Endodermal cell (in vitro differentiated cells): ENCODE results near the gene AP2A1. TPM values are rescaled to one million over a fixed set of nuclear protein-coding genes. Genes with fewer than 3 reads are reported as not detected.

Experiments
- DNase-seq: peaks from one replicate; pipeline ENCODE4 v3.0.0-alpha.2; 2017
- H3K27ac ChIP-seq: 2 replicates; pipeline ENCODE4 v1.5.1; 2013; ENCODE audit warnings: mild to moderate bottlenecking, low read depth, low read length, moderate library complexity
- H3K27me3 ChIP-seq: 2 replicates; pipeline ENCODE4 v1.6.1; 2013; ENCODE audit warnings: mild to moderate bottlenecking, low read length, moderate library complexity; ENCODE audit not compliant: insufficient read depth, control insufficient read depth, poor library complexity, severe bottlenecking
- H3K36me3 ChIP-seq: 2 replicates; pipeline ENCODE4 v1.7.0; 2013; ENCODE audit warnings: mild to moderate bottlenecking, low read length, moderate library complexity; ENCODE audit not compliant: control insufficient read depth, insufficient read depth
- H3K4me1 ChIP-seq: one replicate; pipeline ENCODE4 v1.7.0; 2013; ENCODE audit warnings: low read length; ENCODE audit not compliant: control insufficient read depth, insufficient read depth
- H3K4me3 ChIP-seq: 2 replicates; pipeline ENCODE4 v1.5.1; 2013; ENCODE audit warnings: mild to moderate bottlenecking, low read length, moderate library complexity
- H3K9ac ChIP-seq: 2 replicates; pipeline ENCODE4 v1.6.1; 2013; ENCODE audit warnings: mild to moderate bottlenecking, low read length, moderate library complexity; ENCODE audit not compliant: poor library complexity, severe bottlenecking; ENCODE audit errors: extremely low read depth
- H3K9me3 ChIP-seq: 2 replicates; pipeline ENCODE4 v1.6.1; 2013; ENCODE audit warnings: mild to moderate bottlenecking, low read length, moderate library complexity; ENCODE audit not compliant: control insufficient read depth
- H3K27ac Mint-ChIP-seq: 2 replicates; pipeline ENCODE4 v1.8.0; 2020; ENCODE audit warnings: mixed read lengths
- H3K27me3 Mint-ChIP-seq: 2 replicates; pipeline ENCODE4 v1.8.0; 2021; ENCODE audit warnings: mild to moderate bottlenecking, mixed read lengths; ENCODE audit not compliant: insufficient read depth
- H3K36me3 Mint-ChIP-seq: 2 replicates; pipeline ENCODE4 v1.8.0; 2020; ENCODE audit warnings: low read depth, mixed read lengths
- H3K4me1 Mint-ChIP-seq: 2 replicates; pipeline ENCODE4 v1.8.0; 2020; ENCODE audit warnings: mixed read lengths
- H3K4me3 Mint-ChIP-seq: 2 replicates; pipeline ENCODE4 v1.8.0; 2020; ENCODE audit warnings: mild to moderate bottlenecking, moderate library complexity, mixed read lengths
- H3K9me3 Mint-ChIP-seq: 2 replicates; pipeline ENCODE4 v1.8.0; 2020; ENCODE audit warnings: mild to moderate bottlenecking, mixed read lengths
- CTCF ChIP-seq: fragments of 200-600 bp; sonication (generic); conservative IDR thresholded peaks from 2 replicates; pipeline ENCODE4 v1.5.0; 2021; ENCODE audit warnings: antibody characterized with exemption, mild to moderate bottlenecking
- whole genome bisulfite sequencing, 2 experiments: methylation state at CpG; one replicate each; pipeline versions ENCODE4 v1.1.5 to v1.1.7; 2013; ENCODE audit warnings: missing lambda C conversion rate in 2 of 2, mixed read lengths in 1 of 2; ENCODE audit not compliant: insufficient coverage in 1 of 2, insufficient read length in 1 of 2; 5-methylcytosine and 5-hydroxymethylcytosine counted together
- total RNA-seq, 2 donors: library from RNA; stranded (reverse); fragmentation: NEBNext Ultra II Directional in 1 of 2; extraction: Animal tissue kit (Norgen Biotek cat#: 25700) in 1 of 2; gene quantifications; 2 replicates in 1 of 2; 3 replicates in 1 of 2; pipeline ENCODE4 v1.2.1, GENCODE V29; 2021

The AP2A1 gene
- total RNA-seq, 2 donors from 2014 or later, result 100 to 110 TPM

- peaks cover 10% of the 10 kb centered on the region for H3K9me3 ChIP-seq
- Mint-ChIP-seq H3K27ac (no peak overlapping the region), H3K27me3 (peaks cover 6% of the 10 kb centered on the region), H3K4me3 (no peak overlapping the region), H3K36me3 (no peaks in the 10 kb centered on the region), H3K4me1 (peaks cover 8% of the 10 kb centered on the region), H3K9me3 (peaks cover 18% of the 10 kb centered on the region)
- peaks cover 4% of the 10 kb centered on the region for H3K4me1 ChIP-seq
- no peak overlapping the region for H3K4me3 ChIP-seq
- no peak overlapping the region for H3K9ac ChIP-seq
- no peaks in the 10 kb centered on the region for H3K27me3 ChIP-seq
- no peaks in the 10 kb centered on the region for H3K36me3 ChIP-seq
- H3K27ac ChIP-seq, result no peak overlapping the region
- WGBS, 2 experiments, result 40 to 59% methylated on average over 3 to 7 of the region's 7 CpGs
- peak; percentile 57 for DNase-seq
- TF ChIP-seq CTCF, result no peak
Observed at GRCh38 chr19:49758292-49758691, 8.5 kb upstream of the AP2A1 start.

GRCh38 chr19:49761249-49761624 is 5.6 kb upstream of the AP2A1 start:
- peaks cover 6% of the 10 kb centered on the region for H3K27me3 Mint-ChIP-seq
- WGBS, 2 experiments, result 75 to 90% methylated on average over 1 of the region's 1 CpG
- no peak overlapping the region for H3K9ac ChIP-seq
- no peak for TF ChIP-seq CTCF
- no peak overlapping the region for H3K4me3 ChIP-seq
- H3K27me3 ChIP-seq, result no peaks in the 10 kb centered on the region
- no peak for DNase-seq
- H3K36me3 Mint-ChIP-seq, result no peaks in the 10 kb centered on the region
- H3K27ac ChIP-seq, result no peak overlapping the region
- no peak overlapping the region for H3K4me3 Mint-ChIP-seq
- no peaks in the 10 kb centered on the region for H3K36me3 ChIP-seq
- H3K27ac Mint-ChIP-seq, result peak overlapping the region; percentile 44
- H3K4me1 ChIP-seq, result peaks cover 4% of the 10 kb centered on the region
- peaks cover 4% of the 10 kb centered on the region for H3K9me3 Mint-ChIP-seq
- H3K4me1 Mint-ChIP-seq, result peaks cover 9% of the 10 kb centered on the region
- peaks cover 3% of the 10 kb centered on the region for H3K9me3 ChIP-seq

- peaks cover 9% of the 10 kb centered on the region for H3K4me1 Mint-ChIP-seq
- DNase-seq, result peak; percentile 78
- no peak overlapping the region for H3K4me3 ChIP-seq
- WGBS, 2 experiments, result 84 to 91% methylated on average over 10 to 16 of the region's 16 CpGs
- no peak overlapping the region for H3K9ac ChIP-seq
- H3K9me3 Mint-ChIP-seq, result peaks cover 2% of the 10 kb centered on the region
- no peak overlapping the region for H3K27ac ChIP-seq
- H3K36me3 Mint-ChIP-seq, result no peaks in the 10 kb centered on the region
- H3K27me3 Mint-ChIP-seq, result peaks cover 6% of the 10 kb centered on the region
- H3K4me3 Mint-ChIP-seq, result no peak overlapping the region
- no peaks in the 10 kb centered on the region for H3K27me3 ChIP-seq
- peak; percentile 53 for TF ChIP-seq CTCF
- no peaks in the 10 kb centered on the region for H3K9me3 ChIP-seq
- peaks cover 4% of the 10 kb centered on the region for H3K4me1 ChIP-seq
- no peaks in the 10 kb centered on the region for H3K36me3 ChIP-seq
- peak overlapping the region; percentile 44 for H3K27ac Mint-ChIP-seq
Observed at GRCh38 chr19:49761625-49762311, 5.0 kb upstream of the AP2A1 start.
